Endothelial cell of umbilical vein (primary cell): ENCODE results near the gene KLHL17. TPM values are rescaled to one million over a fixed set of nuclear protein-coding genes. Genes with fewer than 3 reads are reported as not detected.

ENCODE experiments used
- BruUV-seq: library from RNA; stranded (reverse); fragments of 400-500 nt; replicated peaks from 2 replicates; lab custom pipeline; 2021; lab: Mats Ljungman, UMichigan
- CTCF ChIA-PET: fragments of 300-600, 350-600 bp; sonication (Branson Sonifier 250); formaldehyde crosslinking; loops from one replicate; lab custom pipeline; 2021; ENCODE audit warnings: antibody characterized with exemption, inconsistent platforms; lab: Charles Lee
- POLR2A ChIA-PET: fragments of 300-600, 350-600 bp; sonication (Branson Sonifier 250); formaldehyde crosslinking; loops from one replicate; lab custom pipeline; 2021; ENCODE audit warnings: antibody characterized with exemption, inconsistent platforms; lab: Charles Lee
- DNase-seq: peaks from one replicate; pipeline ENCODE4 v3.0.0-alpha.2; 2011; ENCODE audit warnings: low read depth, low spot score
- FAIRE-seq: peaks from 2 replicates; lab custom pipeline; 2011; peaks lifted over from hg19 to GRCh38; lab: Jason Lieb, UNC
- H2AFZ ChIP-seq: 2 replicates; pipeline ENCODE4 v1.6.0; 2012; ENCODE audit warnings: low read depth, low read length, control low read depth, inconsistent platforms
- H3K27ac ChIP-seq: 2 replicates; pipeline ENCODE4 v1.5.1; 2011; ENCODE audit warnings: low read depth, mild to moderate bottlenecking, control low read depth, low read length, moderate library complexity; ENCODE audit not compliant: insufficient read depth
- H3K27me3 ChIP-seq, 2 experiments: 2 replicates each; pipeline versions ENCODE4 v1.6.0 to v1.6.1; 2011; ENCODE audit warnings: low read length in 2 of 2, mixed read lengths in 1 of 2; ENCODE audit not compliant: control insufficient read depth in 2 of 2, insufficient read depth in 2 of 2
- H3K36me3 ChIP-seq, 2 experiments: 2 replicates in 1 of 2; 3 replicates in 1 of 2; pipeline ENCODE4 v1.5.1; 2011; ENCODE audit warnings: low read length in 2 of 2, mild to moderate bottlenecking in 1 of 2, moderate library complexity in 1 of 2; ENCODE audit not compliant: control insufficient read depth in 2 of 2, insufficient read depth in 2 of 2; ENCODE audit errors: extremely low read depth in 1 of 2
- H3K4me1 ChIP-seq: 3 replicates; pipeline ENCODE4 v1.5.1; 2011; ENCODE audit warnings: mild to moderate bottlenecking, low read length; ENCODE audit not compliant: control insufficient read depth, insufficient read depth; ENCODE audit errors: extremely low read depth
- H3K4me2 ChIP-seq: 2 replicates; pipeline ENCODE4 v1.6.1; 2011; ENCODE audit warnings: low read length, control low read depth, mixed read lengths; ENCODE audit not compliant: insufficient read depth
- H3K4me3 ChIP-seq, 3 experiments: fragments of 200-600 bp in 1 of 3; sonication (generic), shearing (Covaris generic) in 1 of 3; replicated peaks in 1 of 3; 2 replicates each; pipeline ENCODE4 v1.5.1; 2011 to 2016; ENCODE audit warnings: control low read depth in 3 of 3, low read length in 3 of 3, mild to moderate bottlenecking in 2 of 3, inconsistent platforms in 1 of 3, low read depth in 1 of 3, moderate library complexity in 1 of 3; ENCODE audit not compliant: insufficient read depth in 1 of 3
- H3K79me2 ChIP-seq: 2 replicates; pipeline ENCODE4 v1.6.0; 2012; ENCODE audit warnings: low read length, inconsistent platforms; ENCODE audit not compliant: control insufficient read depth, insufficient read depth
- H3K9ac ChIP-seq: replicated peaks from 2 replicates; pipeline ENCODE3; 2011; ENCODE audit warnings: low read length, control low read depth; ENCODE audit not compliant: insufficient read depth; ENCODE audit errors: extremely low read depth
- H3K9me1 ChIP-seq: replicated peaks from 3 replicates; pipeline ENCODE4 v1.6.0; 2011; ENCODE audit warnings: mild to moderate bottlenecking, low read length; ENCODE audit not compliant: control insufficient read depth, insufficient read depth; ENCODE audit errors: extremely low read depth
- H3K9me3 ChIP-seq: replicated peaks from 2 replicates; pipeline ENCODE4 v1.5.1; 2012; ENCODE audit warnings: low read length, inconsistent platforms; ENCODE audit not compliant: control insufficient read depth, insufficient read depth
- H4K20me1 ChIP-seq: replicated peaks from 2 replicates; pipeline ENCODE3; 2011; ENCODE audit warnings: mild to moderate bottlenecking, low read length; ENCODE audit not compliant: control insufficient read depth, insufficient read depth; ENCODE audit errors: extremely low read depth
- EZH2 ChIP-seq: IDR thresholded peaks from 2 replicates; pipeline ENCODE4 v1.6.1; 2012; ENCODE audit warnings: borderline replicate concordance, low read depth, mild to moderate bottlenecking, moderate library complexity, low read length, inconsistent platforms; ENCODE audit not compliant: severe bottlenecking
- FOS ChIP-seq: IDR thresholded peaks from 2 replicates; pipeline ENCODE4 v1.6.1; 2011; ENCODE audit warnings: mild to moderate bottlenecking, low read length, moderate library complexity, borderline replicate concordance; ENCODE audit not compliant: insufficient read depth
- GATA2 ChIP-seq: IDR thresholded peaks from 2 replicates; pipeline ENCODE4 v1.7.0; 2011; ENCODE audit warnings: low read depth, mild to moderate bottlenecking, moderate library complexity, mixed read lengths, low read length; ENCODE audit not compliant: insufficient read length, insufficient read depth
- JUN ChIP-seq: IDR thresholded peaks from 2 replicates; pipeline ENCODE4 v1.6.1; 2011; ENCODE audit warnings: borderline replicate concordance, low read depth; ENCODE audit not compliant: insufficient read length, insufficient read depth
- MYC ChIP-seq: IDR thresholded peaks from one replicate; pipeline ENCODE4 v1.6.1; 2011; ENCODE audit warnings: mild to moderate bottlenecking, low read depth, low read length
- POLR2A ChIP-seq: IDR thresholded peaks from 2 replicates; pipeline ENCODE4 v1.6.1; 2012; ENCODE audit warnings: low read depth, mild to moderate bottlenecking, control low read depth, low read length
- POLR2AphosphoS5 ChIP-seq: IDR thresholded peaks from 2 replicates; pipeline ENCODE4 v1.6.1; 2012; ENCODE audit warnings: low read depth, mild to moderate bottlenecking, control low read depth, low read length, moderate library complexity; ENCODE audit not compliant: insufficient read depth
- dilution Hi-C: fragments of 300-500 bp; cut with MboI; formaldehyde crosslinking; loops from one replicate; pipeline ENCODE4 v1.15.0; 2019; ENCODE audit warnings: low sequenced_read_pairs; ENCODE audit not compliant: extremely low pct_ligation_motif_present
- intact Hi-C: fragments of 100-400 bp; cut with micrococcal nuclease; formaldehyde crosslinking; loops from one replicate; pipeline ENCODE4 v1.10.0; 2022
- polyA plus RNA-seq, 4 experiments: library from polyadenylated mRNA; depleted of rRNA in 3 of 4; stranded (reverse) in 3 of 4; unstranded in 1 of 4; fragments of >200 nt; gene quantifications; 2 replicates each; pipeline versions ENCODE4 v1.2.1 to v1.2.3, GENCODE V29; 2011 to 2012; ENCODE audit warnings: missing spikeins in 1 of 4
- total RNA-seq: library from RNA; stranded (reverse); gene quantifications from 2 replicates; pipeline ENCODE4 v1.2.3, GENCODE V29; 2021
- TF ChIP-seq, protein P1 (sequence below), 2 donors: IDR thresholded peaks; 1 replicate in 1 of 2; 2 replicates in 1 of 2; pipeline ENCODE4 v1.5.1; 2011; ENCODE audit warnings: low read length in 2 of 2, mild to moderate bottlenecking in 2 of 2, moderate library complexity in 2 of 2, control low read depth in 1 of 2, inconsistent platforms in 1 of 2, low read depth in 1 of 2; ENCODE audit not compliant: insufficient read depth in 1 of 2; ENCODE audit errors: extremely low read depth in 1 of 2
- TF ChIP-seq, protein P2 (sequence below): IDR thresholded peaks from 2 replicates; pipeline ENCODE4 v1.6.1; 2011; ENCODE audit not compliant: insufficient read depth, insufficient read length

The KLHL17 gene
- total and polyA plus RNA-seq, 2 donors (not counting 3 experiments of a cell fraction or from before 2014, with no cell fraction given), result 27.0 to 30.1 TPM

GRCh38 chr1:918843-919242 is 41.5 kb upstream of the KLHL17 start:
- TF ChIP-seq GATA2, result no peak
- TF ChIP-seq POLR2AphosphoS5, result no peak
- TF ChIP-seq FOS, result no peak
- TF ChIP-seq, protein P1, sequence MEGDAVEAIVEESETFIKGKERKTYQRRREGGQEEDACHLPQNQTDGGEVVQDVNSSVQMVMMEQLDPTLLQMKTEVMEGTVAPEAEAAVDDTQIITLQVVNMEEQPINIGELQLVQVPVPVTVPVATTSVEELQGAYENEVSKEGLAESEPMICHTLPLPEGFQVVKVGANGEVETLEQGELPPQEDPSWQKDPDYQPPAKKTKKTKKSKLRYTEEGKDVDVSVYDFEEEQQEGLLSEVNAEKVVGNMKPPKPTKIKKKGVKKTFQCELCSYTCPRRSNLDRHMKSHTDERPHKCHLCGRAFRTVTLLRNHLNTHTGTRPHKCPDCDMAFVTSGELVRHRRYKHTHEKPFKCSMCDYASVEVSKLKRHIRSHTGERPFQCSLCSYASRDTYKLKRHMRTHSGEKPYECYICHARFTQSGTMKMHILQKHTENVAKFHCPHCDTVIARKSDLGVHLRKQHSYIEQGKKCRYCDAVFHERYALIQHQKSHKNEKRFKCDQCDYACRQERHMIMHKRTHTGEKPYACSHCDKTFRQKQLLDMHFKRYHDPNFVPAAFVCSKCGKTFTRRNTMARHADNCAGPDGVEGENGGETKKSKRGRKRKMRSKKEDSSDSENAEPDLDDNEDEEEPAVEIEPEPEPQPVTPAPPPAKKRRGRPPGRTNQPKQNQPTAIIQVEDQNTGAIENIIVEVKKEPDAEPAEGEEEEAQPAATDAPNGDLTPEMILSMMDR (IDR thresholded peaks at IDR 0.05; ENCODE audit: extremely low read depth in 1 of 2, insufficient read depth in 1 of 2, low read depth in 1 of 2, low read length in 2 of 2), result no peak
- ChIA-PET CTCF (interaction anchor here (0.6 kb wide), 1 partner anchor 17 kb away, joined by 3 read pairs; no protein-coding TSS in a partner anchor), POLR2A (no interaction called here)
- Histone ChIP-seq H3K9ac (no peak overlapping the region), H3K4me1 (no peaks in the 10 kb centered on the region), H3K27me3 (peaks cover 10 to 14% of the 10 kb centered on the region in 2 experiments), H3K36me3 (no peaks in the 10 kb centered on the region), H3K27ac (no peak overlapping the region), H3K4me2 (no peak overlapping the region), H3K79me2 (no peaks in the 10 kb centered on the region), H3K4me3 (no peak overlapping the region), H4K20me1 (no peaks in the 10 kb centered on the region), H2AFZ (no peak overlapping the region), H3K9me1 (no peaks in the 10 kb centered on the region), H3K9me3 (no peaks in the 10 kb centered on the region)
- dilution Hi-C loops, result no loop called here
- no peak for DNase-seq
- intact Hi-C loops, result no loop called here
- no peak for FAIRE-seq
- no TSS peak for BruUV-seq

- Histone ChIP-seq H3K9me3 (no peaks in the 10 kb centered on the region), H3K4me1 (no peaks in the 10 kb centered on the region), H3K36me3 (no peaks in the 10 kb centered on the region), H2AFZ (no peak overlapping the region), H4K20me1 (no peaks in the 10 kb centered on the region), H3K9ac (no peak overlapping the region), H3K9me1 (no peaks in the 10 kb centered on the region), H3K4me2 (no peak overlapping the region), H3K4me3 (no peak overlapping the region), H3K79me2 (no peaks in the 10 kb centered on the region), H3K27ac (no peak overlapping the region), H3K27me3 (peaks cover 10 to 14% of the 10 kb centered on the region in 2 experiments)
- DNase-seq (no peak), FAIRE-seq (no peak)
- no TSS peak for BruUV-seq
- ChIA-PET CTCF (interaction anchor here (0.6 kb wide), 1 partner anchor 16 kb away, joined by 3 read pairs; no protein-coding TSS in a partner anchor), POLR2A (no interaction called here)
- dilution Hi-C loops, result no loop called here
- TF ChIP-seq EZH2, result no peak
- no peak for TF ChIP-seq JUN
- TF ChIP-seq MYC, result no peak
- TF ChIP-seq POLR2AphosphoS5, result no peak
- TF ChIP-seq, protein P2, sequence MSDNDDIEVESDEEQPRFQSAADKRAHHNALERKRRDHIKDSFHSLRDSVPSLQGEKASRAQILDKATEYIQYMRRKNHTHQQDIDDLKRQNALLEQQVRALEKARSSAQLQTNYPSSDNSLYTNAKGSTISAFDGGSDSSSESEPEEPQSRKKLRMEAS, result no peak
- TF ChIP-seq FOS, result no peak
- TF ChIP-seq, protein P1 (IDR thresholded peaks at IDR 0.05; ENCODE audit: extremely low read depth in 1 of 2, insufficient read depth in 1 of 2, low read depth in 1 of 2, low read length in 2 of 2), result no peak
- TF ChIP-seq GATA2, result no peak
- no peak for TF ChIP-seq POLR2A
- intact Hi-C loops, result no loop called here
These were observed 41.0 kb upstream of the KLHL17 start for GRCh38 chr1:919271-919872.
